CD4-positive, alpha-beta T cell treated with Interferon alpha-2 for 1 hour (primary cell): ENCODE data around the gene RNF10.
"Not testable (repeated sequence)": the region's sequence is repeated elsewhere in the genome, so short reads cannot be mapped to it uniquely, and the experiment has no call there.

ENCODE experiments used
- DNase-seq, 2 donors: peaks; one replicate each; pipeline ENCODE4 v3.0.0-alpha.2; 2020 to 2022

RNF10 gene

GRCh38 chr12:120581998-120582397, 47.8 kb downstream of the RNF10 start:
- DNase-seq, result peak in 1 of 2 donors; percentile 6

GRCh38 chr12:120583478-120584030, 49.4 kb downstream of the RNF10 start:
- peak; percentile 75 to 85 for DNase-seq

- DNase-seq, result peak; percentile 36 to 67
These were observed 50.4 kb downstream of the RNF10 start for GRCh38 chr12:120584343-120585149.

GRCh38 chr12:120586206-120586605, 52.0 kb downstream of the RNF10 start:
- no peak for DNase-seq

- no peak for DNase-seq
These were observed 52.7 kb downstream of the RNF10 start for GRCh38 chr12:120586860-120587259.

- no peak for DNase-seq
These were observed 54.2 kb downstream of the RNF10 start for GRCh38 chr12:120588371-120588770.

GRCh38 chr12:120588948-120589930, 55.1 kb downstream of the RNF10 start:
- no peak for DNase-seq

GRCh38 chr12:120590741-120591407, 56.7 kb downstream of the RNF10 start:
- DNase-seq, result no peak

- DNase-seq, result no peak
These were observed 58.2 kb downstream of the RNF10 start for GRCh38 chr12:120592121-120593049.

- DNase-seq, result no peak
These were observed 62.7 kb downstream of the RNF10 start for GRCh38 chr12:120596901-120597300.

- no peak for DNase-seq
These were observed 63.7 kb downstream of the RNF10 start for GRCh38 chr12:120597861-120598260.

GRCh38 chr12:120598674-120599463, 64.7 kb downstream of the RNF10 start:
- DNase-seq, result no peak

- DNase-seq, result no peak
These were observed 65.8 kb downstream of the RNF10 start for GRCh38 chr12:120599672-120600552.

GRCh38 chr12:120602416-120602815, 68.3 kb downstream of the RNF10 start:
- peak in 1 of 2 donors; percentile 40 for DNase-seq

GRCh38 chr12:120610560-120610959, 76.4 kb downstream of the RNF10 start:
- DNase-seq, result no peak

- DNase-seq, result not testable (repeated sequence)
These were observed 77.4 kb downstream of the RNF10 start for GRCh38 chr12:120611534-120611933.

- no peak for DNase-seq
These were observed 80.7 kb downstream of the RNF10 start for GRCh38 chr12:120614848-120615247.

GRCh38 chr12:120617193-120617592, 83.0 kb downstream of the RNF10 start:
- DNase-seq, result not testable (repeated sequence)

- not testable (repeated sequence) for DNase-seq
These were observed 83.6 kb downstream of the RNF10 start for GRCh38 chr12:120617767-120618166.
